OCI-LY7 (cell line): ENCODE results near the gene KLK6. TPM values are rescaled to one million over a fixed set of nuclear protein-coding genes. Genes with fewer than 3 reads are reported as not detected.
"Not testable (repeated sequence)": the region's sequence is repeated elsewhere in the genome, so short reads cannot be mapped to it uniquely, and the experiment has no call there.

Experiments
- BruUV-seq: library from RNA; stranded (reverse); fragments of 400-500 nt; replicated peaks from 2 replicates; lab custom pipeline; 2021; lab: Mats Ljungman, UMichigan
- CTCF ChIA-PET: fragments of 300-600 bp; sonication (Branson Sonifier 250); formaldehyde crosslinking; loops from one replicate; lab custom pipeline; 2022; ENCODE audit warnings: antibody characterized with exemption; ENCODE audit not compliant: unreplicated experiment; lab: Charles Lee
- POLR2A ChIA-PET: fragments of 300-600 bp; sonication (Branson Sonifier 250); formaldehyde crosslinking; loops from one replicate; lab custom pipeline; 2022; ENCODE audit warnings: antibody characterized with exemption; lab: Charles Lee
- DNase-seq: peaks from one replicate; pipeline ENCODE4 v3.0.0-alpha.2; 2015; ENCODE audit warnings: low spot score
- H2AFZ ChIP-seq: fragments of 200-600 bp; sonication (generic), shearing (Covaris generic); 2 replicates; pipeline ENCODE4 v1.6.1; 2014; ENCODE audit warnings: mild to moderate bottlenecking, antibody characterized with exemption, low read length, moderate library complexity
- H3K27ac ChIP-seq: fragments of 200-600 bp; sonication (generic); 2 replicates; pipeline ENCODE4 v1.5.1; 2014; ENCODE audit warnings: mixed run types, low read depth, mild to moderate bottlenecking, moderate library complexity, low read length, inconsistent platforms; ENCODE audit not compliant: poor library complexity, severe bottlenecking
- H3K36me3 ChIP-seq: fragments of 200-600 bp; sonication (generic); 2 replicates; pipeline ENCODE4 v1.6.1; 2014; ENCODE audit warnings: mild to moderate bottlenecking, antibody characterized with exemption, low read length, moderate library complexity, mixed read lengths; ENCODE audit not compliant: insufficient read depth
- H3K4me1 ChIP-seq: fragments of 200-600 bp; sonication (generic); 2 replicates; pipeline ENCODE4 v1.5.1; 2014; ENCODE audit warnings: mild to moderate bottlenecking, low read length; ENCODE audit not compliant: insufficient read depth, poor library complexity, severe bottlenecking
- H3K4me2 ChIP-seq: fragments of 200-600 bp; sonication (generic); 2 replicates; pipeline ENCODE4 v1.6.1; 2014; ENCODE audit warnings: mild to moderate bottlenecking, low read length
- H3K4me3 ChIP-seq: fragments of 200-600 bp; sonication (generic); 2 replicates; pipeline ENCODE4 v1.5.1; 2014; ENCODE audit warnings: mild to moderate bottlenecking, low read depth, low read length; ENCODE audit not compliant: poor library complexity, severe bottlenecking
- H3K79me2 ChIP-seq: fragments of 200-600 bp; sonication (generic); 2 replicates; pipeline ENCODE4 v1.6.1; 2016; ENCODE audit warnings: low read depth, mild to moderate bottlenecking, low read length, moderate library complexity, mixed read lengths; ENCODE audit not compliant: insufficient read depth
- H3K9me2 ChIP-seq: fragments of 200-600 bp; sonication (generic); 2 replicates; pipeline ENCODE4 v1.6.1; 2016; ENCODE audit warnings: mild to moderate bottlenecking, low read length, mixed read lengths; ENCODE audit not compliant: insufficient read depth
- H3K9me3 ChIP-seq: fragments of 200-600 bp; sonication (generic); 2 replicates; pipeline ENCODE4 v1.6.1; 2014; ENCODE audit warnings: mild to moderate bottlenecking, mixed run types, low read length, mixed read lengths
- H4K20me1 ChIP-seq: fragments of 200-600 bp; sonication (generic); 2 replicates; pipeline ENCODE4 v1.6.1; 2014; ENCODE audit warnings: mild to moderate bottlenecking, antibody characterized with exemption, low read length, moderate library complexity, mixed read lengths; ENCODE audit not compliant: insufficient read depth
- EZH2phosphoT487 ChIP-seq: fragments of 200-600 bp; sonication (generic); IDR thresholded peaks from 2 replicates; pipeline ENCODE4 v1.6.1; 2018; ENCODE audit warnings: low read depth, borderline replicate concordance, mild to moderate bottlenecking, mixed run types, antibody characterized with exemption, low read length, moderate library complexity, mixed read lengths
- intact Hi-C: fragments of 100-400 bp; cut with micrococcal nuclease; formaldehyde crosslinking; loops from one replicate; pipeline ENCODE4 v1.10.0; 2022; ENCODE audit not compliant: unreplicated experiment
- total RNA-seq, 2 experiments: library from RNA; depleted of rRNA in 1 of 2; stranded (reverse); fragments of >200 nt in 1 of 2; shearing (Covaris generic) in 1 of 2; gene quantifications; 2 replicates each; pipeline ENCODE4 v1.2.3, GENCODE V29; 2014 to 2022
- TF ChIP-seq, protein P1 (sequence below): fragments of 200-600 bp; sonication (generic); conservative IDR thresholded peaks from 2 replicates; pipeline ENCODE4 v1.5.1; 2014; ENCODE audit warnings: mild to moderate bottlenecking, antibody characterized with exemption, low read length, moderate library complexity, mixed read lengths

KLK6 gene
- total RNA-seq, 2 experiments from 2014 or later: not detected

DNA sequence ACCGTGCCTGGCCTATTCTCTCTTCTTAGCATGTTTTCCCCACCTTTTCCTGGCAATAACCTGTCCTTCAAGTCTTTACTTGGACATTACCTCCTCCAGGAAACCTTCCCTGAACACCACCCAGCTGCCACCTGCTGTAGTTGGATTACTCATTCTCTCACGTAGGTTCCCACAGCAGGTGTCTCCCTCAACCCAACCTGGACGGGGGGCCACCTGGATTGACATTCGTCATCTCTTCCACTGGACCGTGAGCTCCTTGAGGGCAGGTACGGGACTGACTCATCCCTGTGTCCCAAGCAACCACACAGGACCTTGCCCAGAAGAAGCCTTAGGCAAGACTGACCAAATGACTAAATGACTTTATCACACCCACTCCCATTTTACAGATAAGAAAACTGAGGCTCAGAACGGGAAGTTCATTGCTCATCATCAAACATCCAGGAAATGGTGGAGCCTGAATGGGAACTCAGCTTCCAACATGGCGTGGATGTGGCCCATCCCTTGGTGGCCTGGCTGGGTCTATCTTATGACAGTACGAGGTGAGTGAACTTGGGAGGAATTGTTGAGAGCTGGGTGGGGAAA, 3.5 kb upstream of the KLK6 start:
- no TSS peak for BruUV-seq
- no peaks in the 10 kb centered on the region for H3K36me3 ChIP-seq
- H2AFZ ChIP-seq: no peak overlapping the region
- H3K9me3 ChIP-seq: no peaks in the 10 kb centered on the region
- H4K20me1 ChIP-seq: no peaks in the 10 kb centered on the region
- H3K79me2 ChIP-seq: no peaks in the 10 kb centered on the region
- no peaks in the 10 kb centered on the region for H3K4me1 ChIP-seq
- intact Hi-C loops: no loop called here
- no peak overlapping the region for H3K4me2 ChIP-seq
- ChIA-PET CTCF (no interaction called here), POLR2A (no interaction called here)
- no peak for TF ChIP-seq EZH2phosphoT487
- TF ChIP-seq, protein P1, sequence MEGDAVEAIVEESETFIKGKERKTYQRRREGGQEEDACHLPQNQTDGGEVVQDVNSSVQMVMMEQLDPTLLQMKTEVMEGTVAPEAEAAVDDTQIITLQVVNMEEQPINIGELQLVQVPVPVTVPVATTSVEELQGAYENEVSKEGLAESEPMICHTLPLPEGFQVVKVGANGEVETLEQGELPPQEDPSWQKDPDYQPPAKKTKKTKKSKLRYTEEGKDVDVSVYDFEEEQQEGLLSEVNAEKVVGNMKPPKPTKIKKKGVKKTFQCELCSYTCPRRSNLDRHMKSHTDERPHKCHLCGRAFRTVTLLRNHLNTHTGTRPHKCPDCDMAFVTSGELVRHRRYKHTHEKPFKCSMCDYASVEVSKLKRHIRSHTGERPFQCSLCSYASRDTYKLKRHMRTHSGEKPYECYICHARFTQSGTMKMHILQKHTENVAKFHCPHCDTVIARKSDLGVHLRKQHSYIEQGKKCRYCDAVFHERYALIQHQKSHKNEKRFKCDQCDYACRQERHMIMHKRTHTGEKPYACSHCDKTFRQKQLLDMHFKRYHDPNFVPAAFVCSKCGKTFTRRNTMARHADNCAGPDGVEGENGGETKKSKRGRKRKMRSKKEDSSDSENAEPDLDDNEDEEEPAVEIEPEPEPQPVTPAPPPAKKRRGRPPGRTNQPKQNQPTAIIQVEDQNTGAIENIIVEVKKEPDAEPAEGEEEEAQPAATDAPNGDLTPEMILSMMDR: no peak
- H3K9me2 ChIP-seq: no peaks in the 10 kb centered on the region
- no peak for DNase-seq
- no peak overlapping the region for H3K27ac ChIP-seq
- H3K4me3 ChIP-seq: no peak overlapping the region

DNA sequence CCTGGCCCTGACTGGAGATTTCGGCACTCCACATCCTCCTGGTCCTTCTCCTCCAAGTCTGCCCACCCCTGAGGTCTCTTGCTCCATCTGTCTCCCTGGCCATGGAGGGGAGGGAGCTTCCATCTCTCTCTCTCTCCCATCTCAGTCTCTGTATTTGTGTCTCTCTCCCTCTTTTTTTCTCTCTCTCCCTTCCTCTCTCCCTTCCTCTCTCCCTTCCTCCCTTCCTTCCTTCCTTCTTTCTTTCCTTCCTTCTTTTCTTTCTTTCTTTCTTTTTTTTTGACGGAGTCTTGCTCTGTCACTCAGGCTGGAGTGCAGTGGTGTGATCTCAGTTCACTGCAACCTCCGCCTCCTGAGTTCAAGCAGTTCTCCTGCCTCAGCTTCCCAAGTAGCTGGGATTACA, 419 bp upstream of the KLK6 start:
- CTCF ChIA-PET, H3K4me2 ChIP-seq, H3K27ac ChIP-seq, DNase-seq, H3K79me2 ChIP-seq, H3K4me1 ChIP-seq, BruUV-seq, H3K9me2 ChIP-seq, intact Hi-C loops, H2AFZ ChIP-seq, H4K20me1 ChIP-seq, H3K9me3 ChIP-seq, H3K4me3 ChIP-seq, H3K36me3 ChIP-seq, POLR2A ChIA-PET: not testable (repeated sequence)

DNA sequence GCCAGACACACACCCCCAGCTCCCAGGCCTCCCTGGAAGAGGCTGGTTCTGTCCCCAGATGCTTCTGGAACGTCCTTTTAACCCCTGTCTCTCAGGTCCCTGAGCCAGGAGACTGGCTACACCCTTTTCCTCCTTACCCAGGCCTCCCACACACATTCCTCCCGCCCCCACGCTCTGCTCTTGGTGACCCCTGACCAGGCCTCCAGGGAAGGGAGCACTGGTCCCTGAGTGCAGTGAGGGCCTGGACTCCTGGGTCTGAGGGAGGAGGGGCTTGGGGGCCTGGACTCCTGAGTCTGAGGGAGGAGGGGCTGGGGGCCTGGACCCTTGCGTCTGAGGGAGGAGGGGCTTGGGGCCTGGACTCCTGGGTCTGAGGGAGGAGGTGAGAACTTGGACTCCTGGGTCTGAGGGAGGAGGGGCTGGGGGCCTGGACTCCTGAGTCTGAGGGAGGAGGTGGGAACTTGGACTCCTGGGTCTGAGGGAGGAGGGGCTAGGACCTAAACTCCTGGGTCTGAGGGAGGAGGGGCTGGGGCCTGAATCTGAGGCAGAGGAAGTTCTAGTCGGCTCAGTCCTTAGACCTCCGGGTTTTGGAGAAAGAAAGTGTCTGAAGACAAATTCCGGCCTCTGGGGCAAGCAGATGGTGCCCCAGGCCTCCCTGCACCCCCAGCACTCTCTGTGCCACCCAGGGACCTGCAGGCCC, 527 bp downstream of the KLK6 start:
- DNase-seq: no peak
- POLR2A ChIA-PET: no interaction called here
- no peaks in the 10 kb centered on the region for H3K9me2 ChIP-seq

More for the DNA sequence above, 527 bp downstream of the KLK6 start:
- H3K36me3 ChIP-seq: no peaks in the 10 kb centered on the region
- TF ChIP-seq, protein P1: no peak
- TF ChIP-seq EZH2phosphoT487: no peak
- no peaks in the 10 kb centered on the region for H3K9me3 ChIP-seq
- H3K27ac ChIP-seq: no peak overlapping the region
- no peak overlapping the region for H2AFZ ChIP-seq
- CTCF ChIA-PET: no interaction called here
- H3K79me2 ChIP-seq: no peaks in the 10 kb centered on the region
- no peaks in the 10 kb centered on the region for H3K4me1 ChIP-seq
- intact Hi-C loops: no loop called here
- BruUV-seq: no TSS peak
- no peaks in the 10 kb centered on the region for H4K20me1 ChIP-seq
- no peak overlapping the region for H3K4me2 ChIP-seq
- no peak overlapping the region for H3K4me3 ChIP-seq
